K562 (cell line): ENCODE results near the gene CPM. TPM values are rescaled to one million over a fixed set of nuclear protein-coding genes. Genes with fewer than 3 reads are reported as not detected.

Experiments used
- ATAC-seq: fragments of 200-7000 bp; cut with Tn5 transposase; 3 replicates; pipeline ENCODE4 v1.9.1; 2020; ENCODE audit warnings: moderate library complexity
- BruUV-seq: library from RNA; stranded (reverse); fragments of 400-500 nt; replicated peaks from 2 replicates; lab custom pipeline; 2021; lab: Mats Ljungman, UMichigan
- CTCF ChIA-PET: fragments of 300-600 bp; formaldehyde crosslinking; extraction: SDS; loops from one replicate; lab custom pipeline; 2021; ENCODE audit warnings: low intra/inter-chr PET ratio; lab: Yijun Ruan, JAX
- POLR2A ChIA-PET: fragments of 300-600, 350-650 bp; sonication (Branson Sonifier 250); formaldehyde crosslinking; extraction: SDS; loops from one replicate; lab custom pipeline; 2021; ENCODE audit warnings: antibody characterized with exemption, inconsistent platforms; lab: Yijun Ruan, JAX
- DNase-seq, 4 experiments: peaks; one replicate each; pipeline versions ENCODE4 v3.0.0 to v3.0.0-alpha.2; 2011 to 2018; ENCODE audit warnings: low spot score in 3 of 4, mixed read lengths in 3 of 4; ENCODE audit errors: extremely low read depth in 1 of 4
- FAIRE-seq: peaks from 2 replicates; lab custom pipeline; 2011; peaks lifted over from hg19 to GRCh38; lab: Jason Lieb, UNC
- H2AFZ ChIP-seq: 2 replicates; pipeline ENCODE4 v1.6.0; 2011; ENCODE audit warnings: low read depth, low read length, control low read depth, inconsistent platforms
- H3K27ac ChIP-seq: fragments of 200-600 bp; 3 replicates; pipeline ENCODE4 v1.8.0; 2011; ENCODE audit warnings: low read depth, mild to moderate bottlenecking, control low read depth, inconsistent platforms, low read length, moderate library complexity, mixed read lengths; ENCODE audit errors: extremely low read depth
- H3K27me3 ChIP-seq, 2 experiments: fragments of 300-600 bp in 1 of 2; 2 replicates in 1 of 2; 3 replicates in 1 of 2; pipeline versions ENCODE4 v1.6.0 to v1.8.0; 2011; ENCODE audit warnings: inconsistent platforms in 2 of 2, low read length in 2 of 2, mild to moderate bottlenecking in 1 of 2, mixed read lengths in 1 of 2, moderate library complexity in 1 of 2; ENCODE audit not compliant: control insufficient read depth in 2 of 2, insufficient read depth in 2 of 2
- H3K36me3 ChIP-seq: fragments of 300-600 bp; 3 replicates; pipeline ENCODE4 v1.8.0; 2011; ENCODE audit warnings: mild to moderate bottlenecking, low read length, inconsistent platforms; ENCODE audit not compliant: control insufficient read depth, insufficient read depth
- H3K4me1 ChIP-seq, 2 experiments: fragments of 200-600 bp in 1 of 2; replicated peaks in 1 of 2; 2 replicates in 1 of 2; 3 replicates in 1 of 2; pipeline versions ENCODE4 v1.5.1 to v1.8.0; 2011; ENCODE audit warnings: inconsistent platforms in 2 of 2, low read length in 2 of 2, mild to moderate bottlenecking in 1 of 2, mixed read lengths in 1 of 2, moderate library complexity in 1 of 2; ENCODE audit not compliant: control insufficient read depth in 2 of 2, insufficient read depth in 2 of 2
- H3K4me2 ChIP-seq: 2 replicates; pipeline ENCODE4 v1.6.1; 2011; ENCODE audit warnings: low read length, control low read depth, inconsistent platforms, mixed read lengths; ENCODE audit not compliant: insufficient read depth
- H3K4me3 ChIP-seq: fragments of 200-600 bp; sonication (generic), shearing (Covaris generic); 2 replicates; pipeline ENCODE4 v1.5.1; 2016; ENCODE audit warnings: control low read depth, inconsistent platforms
- H3K79me2 ChIP-seq: fragments of 200-600 bp; 3 replicates; pipeline ENCODE4 v1.8.0; 2011; ENCODE audit warnings: low read length, inconsistent platforms; ENCODE audit not compliant: control insufficient read depth, insufficient read depth
- H3K9ac ChIP-seq, 2 experiments: 2 replicates each; pipeline versions ENCODE4 v1.6.0 to v1.6.1; 2011; ENCODE audit warnings: low read depth in 2 of 2, low read length in 2 of 2, control low read depth in 1 of 2, inconsistent platforms in 1 of 2, mild to moderate bottlenecking in 1 of 2, mixed read lengths in 1 of 2; ENCODE audit not compliant: insufficient read depth in 1 of 2
- H3K9me1 ChIP-seq: one replicate; pipeline ENCODE4 v1.6.0; 2011; ENCODE audit warnings: inconsistent platforms, mild to moderate bottlenecking, low read length, moderate library complexity; ENCODE audit not compliant: control insufficient read depth, insufficient read depth
- H3K9me3 ChIP-seq: replicated peaks from 2 replicates; pipeline ENCODE4 v1.5.1; 2011; ENCODE audit warnings: low read depth, low read length, inconsistent platforms; ENCODE audit not compliant: control insufficient read depth, insufficient read depth
- H4K20me1 ChIP-seq: replicated peaks from 2 replicates; pipeline ENCODE4 v1.6.1; 2011; ENCODE audit warnings: low read length, inconsistent platforms, mixed read lengths; ENCODE audit not compliant: control insufficient read depth, insufficient read depth
- ARID4B ChIP-seq: sonication (generic); formaldehyde crosslinking; IDR thresholded peaks from 2 replicates; pipeline ENCODE4 v1.8.0; 2022; ENCODE audit warnings: mild to moderate bottlenecking, missing genetic modification reagents
- KAT7 ChIP-seq: sonication (generic); formaldehyde crosslinking; IDR thresholded peaks from 2 replicates; pipeline ENCODE4 v1.8.0; 2022; ENCODE audit warnings: missing genetic modification reagents, mild to moderate bottlenecking, borderline replicate concordance
- NFYB ChIP-seq: IDR thresholded peaks from 2 replicates; pipeline ENCODE4 v1.6.1; 2011; ENCODE audit warnings: mild to moderate bottlenecking, moderate library complexity; ENCODE audit not compliant: insufficient read length; ENCODE audit errors: extremely low read depth
- PCBP2 ChIP-seq: fragments of 200-400 bp; formaldehyde crosslinking; IDR thresholded peaks from 2 replicates; pipeline ENCODE4 v1.6.1; 2018; ENCODE audit warnings: low read length, low read depth, mild to moderate bottlenecking, moderate library complexity; ENCODE audit not compliant: poor library complexity, severe bottlenecking
- TAL1 ChIP-seq: fragments of 450-650 bp; IDR thresholded peaks from 2 replicates; pipeline ENCODE4 v1.6.1; 2016; ENCODE audit warnings: mild to moderate bottlenecking
- TCF3 ChIP-seq: sonication (generic); formaldehyde crosslinking; IDR thresholded peaks from 2 replicates; pipeline ENCODE4 v1.4.0; 2020; ENCODE audit warnings: mild to moderate bottlenecking, missing genetic modification reagents
- TEAD4 ChIP-seq, 2 experiments: sonication (generic) in 1 of 2; formaldehyde crosslinking in 1 of 2; IDR thresholded peaks; 2 replicates each; pipeline versions ENCODE4 v1.6.1 to v1.8.0; 2012 to 2022; ENCODE audit warnings: borderline replicate concordance in 1 of 2, inconsistent platforms in 1 of 2, low read length in 1 of 2, mild to moderate bottlenecking in 1 of 2, missing genetic modification reagents in 1 of 2
- ZNF280B ChIP-seq: fragments of 250-450 bp; sonication (Bioruptor Pico); IDR thresholded peaks from 2 replicates; pipeline ENCODE4 v1.5.1; 2021; ENCODE audit warnings: mild to moderate bottlenecking
- WGBS: fragments of 100-300 bp; shearing (Covaris generic); methylation state at CpG from one replicate; pipeline ENCODE4 v1.1.6; 2016; ENCODE audit warnings: low coverage, mixed read lengths; ENCODE audit not compliant: insufficient coverage; ENCODE audit errors: missing lambda C conversion rate; 5-methylcytosine and 5-hydroxymethylcytosine counted together
- in situ Hi-C: fragments of 300-500 bp; cut with MboI; formaldehyde crosslinking; loops from 4 replicates; pipeline ENCODE4 v1.15.0; 2018; ENCODE audit warnings: inconsistent platforms, mixed read lengths
- intact Hi-C: fragments of 100-400 bp; cut with micrococcal nuclease; formaldehyde crosslinking; loops from 2 replicates; pipeline ENCODE4 v1.14.2; 2022
- polyA plus RNA-seq, 8 experiments: library from polyadenylated mRNA; depleted of rRNA in 4 of 8; stranded (reverse) in 5 of 8; unstranded in 3 of 8; fragments of >200 nt; fragmentation: Nextera tagmentation in 2 of 8; fragmentation: Illumina TruSeq in 1 of 8; extraction: Ambion mirVana in 2 of 8; extraction: Trizol in 1 of 8; gene quantifications; 2 replicates each; pipeline versions ENCODE4 v1.2.1 to v1.2.3, GENCODE V29; 2011 to 2014; ENCODE audit warnings: inconsistent platforms in 1 of 8, missing spikeins in 1 of 8
- total RNA-seq, 7 experiments: library from RNA; depleted of rRNA in 6 of 7; stranded (reverse); fragments of >200 nt in 6 of 7; fragmentation: Illumina TruSeq in 2 of 7; extraction: Trizol in 2 of 7; gene quantifications; 2 replicates each; pipeline versions ENCODE4 v1.2.1 to v1.2.3, GENCODE V29; 2011 to 2021; ENCODE audit warnings: low replicate concordance in 1 of 7

Gene CPM
- total and polyA plus RNA-seq, 9 of the 15 experiments (the other 6 are each of a cell fraction or from before 2014, with no cell fraction given) = 0.31 TPM; not detected in 8

DNA sequence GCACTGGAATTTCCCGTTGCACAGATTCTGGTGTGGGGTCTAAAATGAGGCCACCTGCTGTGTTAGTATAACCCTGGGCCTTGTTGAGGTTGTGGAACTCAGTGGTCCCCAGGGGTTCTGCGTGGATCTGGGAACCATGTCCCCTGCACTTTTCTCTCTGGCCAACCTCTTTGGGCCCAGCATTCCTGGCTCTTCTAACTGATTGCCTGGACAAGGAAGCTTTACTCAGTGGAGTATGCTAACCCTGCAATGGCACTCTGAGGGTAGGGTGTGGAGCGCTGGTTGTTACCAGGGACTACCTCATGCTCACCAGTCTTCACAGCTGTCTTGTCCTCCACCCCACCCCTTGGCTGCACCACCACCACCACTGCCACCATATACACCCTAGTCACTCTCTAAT is 39.2 kb downstream of the CPM start:
- CTCF ChIA-PET = no interaction called here
- POLR2A ChIA-PET = interaction anchor here (0.8 kb wide), 1 partner anchor 1278 kb away, joined by 3 read pairs; no protein-coding TSS in a partner anchor
- Histone ChIP-seq H3K36me3 (no peaks in the 10 kb centered on the region), H3K4me2 (no peak overlapping the region), H3K4me3 (no peak overlapping the region), H3K9ac (no peak overlapping the region), H2AFZ (no peak overlapping the region), H3K4me1 (no peaks in the 10 kb centered on the region), H3K79me2 (no peaks in the 10 kb centered on the region), H3K9me1 (no peaks in the 10 kb centered on the region), H3K27me3 (peaks cover 5 to 13% of the 10 kb centered on the region in 2 experiments; a peak in 2 of 5 replicates), H4K20me1 (no peaks in the 10 kb centered on the region), H3K27ac (no peak overlapping the region), H3K9me3 (no peaks in the 10 kb centered on the region)
- WGBS = 0% methylated on average over 3 of the region's 3 CpGs
- FAIRE-seq (no peak), ATAC-seq (no peak), DNase-seq (no peak)
- in situ Hi-C loops (no loop called here), intact Hi-C loops (no loop called here)
- BruUV-seq = no TSS peak
- TF ChIP-seq TAL1 (no peak), ARID4B (CRISPR knock-in tag) (no peak), PCBP2 (no peak), NFYB (no peak), TEAD4 (IDR thresholded peaks at IDR 0.05; ENCODE audit: low read length) (no peak), TEAD4 (CRISPR knock-in tag; IDR thresholded peaks at IDR 0.05; ENCODE audit: borderline replicate concordance) (no peak), ZNF280B (CRISPR knock-in tag) (no peak), KAT7 (CRISPR knock-in tag) (no peak), TCF3 (CRISPR knock-in tag) (no peak)
